IPS-20b (cell line): Measurements from ENCODE around the gene SHC3.

Experiments used
- H3K27ac ChIP-seq: one replicate; pipeline ENCODE4 v1.5.1; 2013; ENCODE audit warnings: low read length
- H3K27me3 ChIP-seq: 2 replicates; pipeline ENCODE4 v1.6.1; 2013; ENCODE audit warnings: mild to moderate bottlenecking, low read length, inconsistent platforms; ENCODE audit not compliant: insufficient read depth
- H3K36me3 ChIP-seq: 2 replicates; pipeline ENCODE4 v1.6.1; 2013; ENCODE audit warnings: low read depth, mild to moderate bottlenecking, inconsistent platforms, low read length, moderate library complexity; ENCODE audit not compliant: insufficient read depth
- H3K4me1 ChIP-seq: 2 replicates; pipeline ENCODE4 v1.6.1; 2013; ENCODE audit warnings: mild to moderate bottlenecking, control low read depth, inconsistent platforms, low read length, moderate library complexity; ENCODE audit not compliant: insufficient read depth
- H3K4me3 ChIP-seq: 2 replicates; pipeline ENCODE4 v1.5.1; 2013; ENCODE audit warnings: mild to moderate bottlenecking, low read length, inconsistent platforms
- H3K9ac ChIP-seq: 2 replicates; pipeline ENCODE4 v1.6.1; 2013; ENCODE audit warnings: low read depth, mild to moderate bottlenecking, inconsistent platforms, low read length, moderate library complexity
- H3K9me3 ChIP-seq: 2 replicates; pipeline ENCODE4 v1.6.1; 2013; ENCODE audit warnings: mild to moderate bottlenecking, low read depth, low read length, inconsistent platforms; ENCODE audit not compliant: insufficient read depth

Gene SHC3

GRCh38 chr9:89183146-89183545 is 4.5 kb upstream of the SHC3 start:
- Histone ChIP-seq H3K9me3 (no peaks in the 10 kb centered on the region), H3K9ac (no peak overlapping the region), H3K4me1 (peaks cover 16% of the 10 kb centered on the region; the same call in 1 of the 2 replicates), H3K27ac (no peak overlapping the region), H3K4me3 (no peak overlapping the region), H3K27me3 (peaks cover 20% of the 10 kb centered on the region), H3K36me3 (no peaks in the 10 kb centered on the region)

- Histone ChIP-seq H3K4me3 (no peak overlapping the region), H3K9ac (no peak overlapping the region), H3K36me3 (no peaks in the 10 kb centered on the region), H3K27ac (no peak overlapping the region), H3K4me1 (peaks cover 16% of the 10 kb centered on the region; the same call in 1 of the 2 replicates), H3K27me3 (peaks cover 28% of the 10 kb centered on the region), H3K9me3 (no peaks in the 10 kb centered on the region)
Observed at GRCh38 chr9:89182369-89182768, 3.8 kb upstream of the SHC3 start.

- peaks cover 51% of the 10 kb centered on the region for H3K27me3 ChIP-seq
- peak overlapping the region; percentile 73; the same call in 1 of the 2 replicates for H3K9ac ChIP-seq
- H3K4me1 ChIP-seq: peaks cover 22% of the 10 kb centered on the region; the same call in 1 of the 2 replicates
- H3K36me3 ChIP-seq: no peaks in the 10 kb centered on the region
- H3K27ac ChIP-seq: peak overlapping the region; percentile 87
- peak overlapping the region; percentile 80 for H3K4me3 ChIP-seq
- H3K9me3 ChIP-seq: no peaks in the 10 kb centered on the region
Observed at GRCh38 chr9:89179895-89180734, 1.5 kb upstream of the SHC3 start.

GRCh38 chr9:89179540-89179894 is 899 bp upstream of the SHC3 start:
- H3K4me1 ChIP-seq: peaks cover 22% of the 10 kb centered on the region; the same call in 1 of the 2 replicates
- peak overlapping the region; percentile 87 for H3K27ac ChIP-seq
- no peaks in the 10 kb centered on the region for H3K36me3 ChIP-seq
- H3K9ac ChIP-seq: peak overlapping the region; percentile 73; the same call in 1 of the 2 replicates
- peak overlapping the region; percentile 80 for H3K4me3 ChIP-seq
- H3K9me3 ChIP-seq: no peaks in the 10 kb centered on the region
- peaks cover 53% of the 10 kb centered on the region for H3K27me3 ChIP-seq

GRCh38 chr9:89178830-89179539 is 367 bp upstream of the SHC3 start:
- Histone ChIP-seq H3K36me3 (no peaks in the 10 kb centered on the region), H3K4me1 (peaks cover 22% of the 10 kb centered on the region; the same call in 1 of the 2 replicates), H3K27me3 (peaks cover 53% of the 10 kb centered on the region), H3K9ac (peak overlapping the region; percentile 73; the same call in 1 of the 2 replicates), H3K4me3 (peak overlapping the region; percentile 80), H3K27ac (no peak overlapping the region), H3K9me3 (no peaks in the 10 kb centered on the region)

- H3K27me3 ChIP-seq: peaks cover 53% of the 10 kb centered on the region
- no peak overlapping the region for H3K27ac ChIP-seq
- peak overlapping the region; percentile 10; the same call in 1 of the 2 replicates for H3K9ac ChIP-seq
- H3K4me1 ChIP-seq: peaks cover 22% of the 10 kb centered on the region; the same call in 1 of the 2 replicates
- no peaks in the 10 kb centered on the region for H3K9me3 ChIP-seq
- H3K4me3 ChIP-seq: peak overlapping the region; percentile 80
- H3K36me3 ChIP-seq: no peaks in the 10 kb centered on the region
Observed at GRCh38 chr9:89177012-89177943, 1.3 kb downstream of the SHC3 start.

GRCh38 chr9:89175828-89176261 is 2.8 kb downstream of the SHC3 start:
- Histone ChIP-seq H3K4me1 (peaks cover 24% of the 10 kb centered on the region; the same call in 1 of the 2 replicates), H3K36me3 (no peaks in the 10 kb centered on the region), H3K9ac (no peak overlapping the region), H3K27ac (no peak overlapping the region), H3K4me3 (peak overlapping the region; percentile 80; the same call in 1 of the 2 replicates), H3K9me3 (no peaks in the 10 kb centered on the region), H3K27me3 (peaks cover 53% of the 10 kb centered on the region)

GRCh38 chr9:89174291-89174690 is 4.3 kb downstream of the SHC3 start:
- Histone ChIP-seq H3K4me3 (no peak overlapping the region), H3K27ac (no peak overlapping the region), H3K27me3 (peaks cover 44% of the 10 kb centered on the region), H3K9ac (no peak overlapping the region), H3K9me3 (no peaks in the 10 kb centered on the region), H3K36me3 (no peaks in the 10 kb centered on the region), H3K4me1 (peaks cover 14% of the 10 kb centered on the region; the same call in 1 of the 2 replicates)

- Histone ChIP-seq H3K4me3 (no peak overlapping the region), H3K36me3 (no peaks in the 10 kb centered on the region)
Observed at GRCh38 chr9:89173072-89173471, 5.5 kb downstream of the SHC3 start.

GRCh38 chr9:89172398-89172797 is 6.2 kb downstream of the SHC3 start:
- Histone ChIP-seq H3K27me3 (peaks cover 25% of the 10 kb centered on the region), H3K27ac (no peak overlapping the region), H3K4me3 (no peak overlapping the region), H3K4me1 (0 out of 2 replicates have a peak, but pooled peaks cover 8% of the 10 kb centered on the region), H3K36me3 (no peaks in the 10 kb centered on the region), H3K9me3 (no peaks in the 10 kb centered on the region), H3K9ac (no peak overlapping the region)

More at GRCh38 chr9:89173072-89173471, 5.5 kb downstream of the SHC3 start:
- H3K9me3 ChIP-seq: no peaks in the 10 kb centered on the region
- H3K9ac ChIP-seq: no peak overlapping the region
- H3K27ac ChIP-seq: no peak overlapping the region
- H3K4me1 ChIP-seq: 0 out of 2 replicates have a peak, but pooled peaks cover 8% of the 10 kb centered on the region
- peaks cover 32% of the 10 kb centered on the region for H3K27me3 ChIP-seq

GRCh38 chr9:89171693-89172092 is 6.9 kb downstream of the SHC3 start:
- H3K9ac ChIP-seq: no peak overlapping the region
- H3K9me3 ChIP-seq: no peaks in the 10 kb centered on the region
- H3K4me1 ChIP-seq: 0 out of 2 replicates have a peak, but pooled peaks cover 8% of the 10 kb centered on the region

More at GRCh38 chr9:89171693-89172092, 6.9 kb downstream of the SHC3 start:
- Histone ChIP-seq H3K27me3 (peaks cover 18% of the 10 kb centered on the region), H3K36me3 (no peaks in the 10 kb centered on the region), H3K4me3 (no peak overlapping the region), H3K27ac (no peak overlapping the region)
